Embryonic facial prominence (tissue), 1 donor: ENCODE data around the gene MAMSTR.
A peak's percentile ranks its signal among the peaks of the same experiment; 100 is the strongest.

ENCODE experiments used
- DNase-seq: peaks from one replicate; pipeline ENCODE4 v3.0.0-alpha.2; 2016; ENCODE audit errors: extremely low spot score

Gene MAMSTR

GRCh38 chr19:48746110-48746509, 26.6 kb upstream of the MAMSTR start:
- no peak for DNase-seq

- DNase-seq, result no peak
Observed at GRCh38 chr19:48745208-48745995, 25.9 kb upstream of the MAMSTR start.

- DNase-seq, result no peak
Observed at GRCh38 chr19:48742096-48742495, 22.6 kb upstream of the MAMSTR start.

- DNase-seq, result no peak
Observed at GRCh38 chr19:48741129-48741999, 21.8 kb upstream of the MAMSTR start.

GRCh38 chr19:48740164-48740972, 20.8 kb upstream of the MAMSTR start, which contains the start of gene RASIP1:
RASIP1 (minus strand) TSS chr19:48740610; CDS start chr19:48740282, 328 bp downstream.
- no peak for DNase-seq

- DNase-seq, result no peak
Observed at GRCh38 chr19:48739404-48740163, 20.1 kb upstream of the MAMSTR start.

- DNase-seq, result peak; percentile 55
Observed at GRCh38 chr19:48738557-48739403, 19.3 kb upstream of the MAMSTR start.

GRCh38 chr19:48737360-48737998, 18.0 kb upstream of the MAMSTR start:
- no peak for DNase-seq

- DNase-seq, result no peak
Observed at GRCh38 chr19:48735031-48735615, 15.6 kb upstream of the MAMSTR start.

- DNase-seq, result no peak
Observed at GRCh38 chr19:48734625-48735024, 15.1 kb upstream of the MAMSTR start.

- no peak for DNase-seq
Observed at GRCh38 chr19:48731452-48731851, 11.9 kb upstream of the MAMSTR start.

- DNase-seq, result no peak
Observed at GRCh38 chr19:48728911-48729664, 9.6 kb upstream of the MAMSTR start.

GRCh38 chr19:48726556-48726955, 7.0 kb upstream of the MAMSTR start:
- no peak for DNase-seq

- peak; percentile 76 for DNase-seq
Observed at GRCh38 chr19:48724796-48725753, 5.5 kb upstream of the MAMSTR start.

GRCh38 chr19:48722196-48722708, 2.7 kb upstream of the MAMSTR start:
- no peak for DNase-seq

GRCh38 chr19:48720613-48721296, 1.2 kb upstream of the MAMSTR start:
- peak; percentile 99 for DNase-seq

GRCh38 chr19:48720251-48720612, 707 bp upstream of the MAMSTR start:
- no peak for DNase-seq
